HG02943 (cell line): ENCODE data around the gene RET.
A peak's percentile ranks its signal among the peaks of the same experiment; 100 is the strongest.

Source experiments
- ATAC-seq: cut with Tn5 transposase; IDR thresholded peaks from one replicate; pipeline ENCODE4 v1.9.1; 2021; ENCODE audit warnings: mild to moderate bottlenecking, low read depth, moderate library complexity; ENCODE audit not compliant: unreplicated experiment

Gene RET

DNA sequence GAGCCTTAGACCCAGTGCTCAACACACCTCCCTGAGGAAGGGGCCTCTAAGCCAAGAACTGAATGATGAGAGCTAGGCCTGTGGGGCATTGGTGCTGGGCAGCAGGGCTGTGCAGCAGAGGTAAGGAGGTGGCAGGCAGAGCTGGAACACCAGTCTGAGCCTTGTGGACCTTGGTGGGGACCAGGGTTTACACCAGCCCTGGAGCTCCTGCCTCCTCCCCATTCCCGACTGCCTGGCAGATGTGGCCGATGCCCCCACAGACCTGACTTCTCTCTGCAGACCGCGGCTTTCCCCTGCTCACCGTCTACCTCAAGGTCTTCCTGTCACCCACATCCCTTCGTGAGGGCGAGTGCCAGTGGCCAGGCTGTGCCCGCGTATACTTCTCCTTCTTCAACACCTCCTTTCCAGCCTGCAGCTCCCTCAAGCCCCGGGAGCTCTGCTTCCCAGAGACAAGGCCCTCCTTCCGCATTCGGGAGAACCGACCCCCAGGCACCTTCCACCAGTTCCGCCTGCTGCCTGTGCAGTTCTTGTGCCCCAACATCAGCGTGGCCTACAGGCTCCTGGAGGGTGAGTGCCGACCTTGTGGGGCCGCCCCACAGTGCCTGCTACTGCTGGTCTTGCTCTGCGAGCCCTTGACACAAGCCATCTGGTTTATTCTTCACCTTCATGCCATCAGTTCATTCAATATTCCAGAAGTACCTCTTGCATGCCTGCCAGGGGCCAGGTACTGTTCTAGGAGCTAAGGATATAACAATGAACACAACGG, 25.4 kb downstream of the RET start:
- no peak for ATAC-seq

DNA sequence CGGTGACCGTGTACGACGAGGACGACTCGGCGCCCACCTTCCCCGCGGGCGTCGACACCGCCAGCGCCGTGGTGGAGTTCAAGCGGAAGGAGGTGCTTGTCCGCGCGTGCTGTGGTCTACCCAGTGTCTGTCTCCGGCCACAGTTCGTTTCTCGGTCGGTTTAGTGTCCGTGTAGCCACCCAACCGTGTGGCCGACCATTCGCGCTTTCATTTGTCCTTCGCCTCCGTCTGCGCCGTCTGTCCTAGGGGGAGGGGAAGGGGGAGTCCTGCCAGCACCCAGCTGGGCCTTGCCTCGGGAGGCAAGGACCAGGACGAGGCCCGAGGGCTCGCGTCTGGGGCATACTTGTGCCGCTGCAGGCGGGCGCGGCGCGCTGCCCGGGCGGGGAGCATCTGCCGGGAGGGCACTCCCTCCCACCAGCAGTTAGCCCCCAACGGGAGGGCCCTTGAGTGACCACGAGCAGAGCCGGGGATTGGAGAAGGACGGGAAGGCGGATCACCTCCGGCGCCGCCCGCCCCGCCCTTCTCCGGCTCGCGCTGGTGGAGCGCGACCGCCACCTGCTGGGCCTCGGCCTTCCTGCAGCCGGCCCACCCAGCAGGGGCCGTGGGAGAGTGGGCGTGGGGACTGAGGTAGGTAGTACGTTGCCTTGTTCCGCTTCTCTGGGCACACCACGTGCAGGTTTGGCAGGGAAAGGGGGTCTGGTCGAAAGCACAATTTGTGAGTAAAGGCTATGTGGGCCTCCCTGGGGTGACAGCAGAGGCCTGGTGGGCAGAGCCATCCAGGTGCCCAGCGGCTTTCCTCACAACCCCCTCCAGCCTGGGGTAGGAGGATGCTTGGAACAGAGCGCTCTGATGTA, 28.5 kb downstream of the RET start:
- peak; percentile 72 for ATAC-seq

GRCh38 chr10:43105956-43106229, 29.0 kb downstream of the RET start:
- ATAC-seq = no peak

DNA sequence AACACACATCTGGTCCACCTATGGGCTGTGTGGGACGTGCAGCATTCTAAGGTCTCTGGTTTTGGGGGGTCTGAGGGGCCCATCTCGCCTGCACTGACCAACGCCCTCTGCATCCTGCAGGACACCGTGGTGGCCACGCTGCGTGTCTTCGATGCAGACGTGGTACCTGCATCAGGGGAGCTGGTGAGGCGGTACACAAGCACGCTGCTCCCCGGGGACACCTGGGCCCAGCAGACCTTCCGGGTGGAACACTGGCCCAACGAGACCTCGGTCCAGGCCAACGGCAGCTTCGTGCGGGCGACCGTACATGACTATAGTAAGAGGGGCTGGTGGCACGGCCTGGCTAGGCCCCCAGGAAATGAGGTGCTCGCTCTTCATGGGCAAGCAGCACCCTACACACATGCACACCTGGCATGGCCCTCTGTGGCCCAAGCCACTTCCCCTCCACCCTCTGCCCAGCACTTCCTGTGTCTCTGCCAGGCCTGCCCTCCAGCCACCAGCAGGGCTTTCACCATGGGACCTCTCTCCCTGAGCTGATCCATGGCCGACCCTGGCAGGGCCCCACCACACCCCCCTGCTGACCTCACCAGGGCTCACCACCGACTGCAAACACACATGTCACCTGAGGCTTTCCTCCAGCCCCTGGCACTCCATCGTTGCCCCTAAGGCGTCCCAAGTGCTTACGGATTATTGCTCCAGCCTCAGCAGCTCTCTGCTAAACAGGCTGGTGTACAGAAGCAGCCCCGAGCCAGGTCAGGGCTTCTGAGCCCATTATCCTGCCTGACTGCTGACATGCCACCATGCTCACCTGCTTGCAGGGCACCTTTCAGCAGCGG, 29.6 kb downstream of the RET start:
- no peak for ATAC-seq

DNA sequence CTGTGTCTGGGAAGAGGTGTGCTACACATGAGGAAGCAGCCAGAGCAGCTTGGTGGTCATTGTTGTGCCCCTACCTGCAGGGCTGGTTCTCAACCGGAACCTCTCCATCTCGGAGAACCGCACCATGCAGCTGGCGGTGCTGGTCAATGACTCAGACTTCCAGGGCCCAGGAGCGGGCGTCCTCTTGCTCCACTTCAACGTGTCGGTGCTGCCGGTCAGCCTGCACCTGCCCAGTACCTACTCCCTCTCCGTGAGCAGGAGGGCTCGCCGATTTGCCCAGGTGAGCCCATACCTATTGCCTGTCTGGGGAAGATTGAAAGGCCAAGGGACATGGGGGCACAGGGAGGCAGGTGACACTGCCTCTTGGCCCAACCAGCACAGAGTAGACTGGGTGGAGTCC, 32.1 kb downstream of the RET start:
- no peak for ATAC-seq

GRCh38 chr10:43109671-43110249, 32.9 kb downstream of the RET start:
- no peak for ATAC-seq

DNA sequence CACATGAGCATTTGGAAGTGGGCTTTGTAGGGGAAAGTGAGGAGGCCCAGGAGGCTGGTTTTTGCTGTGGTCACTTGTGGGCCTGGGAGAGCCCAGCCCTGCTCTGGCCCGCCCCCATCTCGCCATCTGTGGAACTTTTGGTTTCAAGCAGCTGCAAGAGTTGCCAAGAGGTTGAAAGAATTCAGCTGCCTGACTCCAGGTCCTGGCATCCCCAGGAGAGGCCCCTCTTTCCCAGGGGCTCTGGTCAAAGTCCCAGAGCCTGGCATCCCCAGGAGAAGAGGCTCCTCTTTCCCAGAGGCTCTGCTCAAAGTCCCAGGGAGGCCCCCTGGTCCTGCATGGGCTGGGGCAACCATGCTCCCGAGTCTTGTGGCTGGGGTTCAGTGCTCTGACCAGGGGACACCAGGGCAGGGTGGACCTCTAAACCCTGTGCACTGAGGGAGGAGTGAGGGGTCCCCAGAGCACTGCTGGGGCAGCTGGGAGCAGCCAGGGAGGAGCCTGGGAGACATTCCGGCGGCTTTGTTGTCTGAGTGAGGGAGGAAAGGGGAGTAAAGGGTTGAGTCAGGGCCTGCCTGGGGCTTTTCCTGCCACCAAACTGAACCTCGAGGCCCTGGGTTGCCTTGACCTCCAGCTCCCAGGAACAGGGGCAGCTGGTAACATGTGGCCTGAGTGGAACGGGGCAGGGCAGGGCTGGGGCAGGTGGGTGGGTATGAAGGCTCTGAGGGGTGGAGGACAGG, 33.6 kb downstream of the RET start:
- ATAC-seq = peak; percentile 49

- ATAC-seq = no peak
Observed at GRCh38 chr10:43111101-43111500, 34.2 kb downstream of the RET start.

DNA sequence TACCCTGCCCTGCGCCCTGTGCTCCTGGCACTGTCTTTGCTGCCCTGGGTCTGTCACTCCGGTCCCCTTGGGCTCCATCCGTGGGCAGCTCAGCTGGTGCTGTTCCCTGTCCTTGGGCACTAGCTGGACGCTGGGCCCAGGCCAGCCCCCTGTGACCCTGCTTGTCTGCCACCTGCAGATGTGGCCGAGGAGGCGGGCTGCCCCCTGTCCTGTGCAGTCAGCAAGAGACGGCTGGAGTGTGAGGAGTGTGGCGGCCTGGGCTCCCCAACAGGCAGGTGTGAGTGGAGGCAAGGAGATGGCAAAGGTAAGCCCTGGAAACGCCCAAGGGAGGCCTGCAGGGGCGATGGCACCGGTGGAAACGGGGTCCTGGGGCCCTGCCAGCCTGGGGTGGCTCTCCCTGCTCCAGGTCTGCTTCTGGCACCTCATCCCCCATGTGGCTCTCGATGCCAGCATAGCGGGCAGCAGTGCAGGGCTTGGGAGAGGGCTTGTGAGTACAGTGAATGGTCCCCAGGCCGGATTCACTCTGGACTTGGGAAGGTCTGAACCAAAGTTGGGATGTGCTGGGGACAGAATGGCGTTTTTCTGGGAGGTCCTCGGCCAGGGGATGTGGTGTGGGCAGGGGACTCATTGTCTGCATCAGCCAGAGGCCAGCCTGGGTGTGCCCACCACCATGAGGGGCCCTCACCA, 35.2 kb downstream of the RET start:
- ATAC-seq = no peak

- ATAC-seq = no peak
Observed at GRCh38 chr10:43112608-43112961, 35.7 kb downstream of the RET start.

- no peak for ATAC-seq
Observed at GRCh38 chr10:43113201-43114087, 36.6 kb downstream of the RET start.

DNA sequence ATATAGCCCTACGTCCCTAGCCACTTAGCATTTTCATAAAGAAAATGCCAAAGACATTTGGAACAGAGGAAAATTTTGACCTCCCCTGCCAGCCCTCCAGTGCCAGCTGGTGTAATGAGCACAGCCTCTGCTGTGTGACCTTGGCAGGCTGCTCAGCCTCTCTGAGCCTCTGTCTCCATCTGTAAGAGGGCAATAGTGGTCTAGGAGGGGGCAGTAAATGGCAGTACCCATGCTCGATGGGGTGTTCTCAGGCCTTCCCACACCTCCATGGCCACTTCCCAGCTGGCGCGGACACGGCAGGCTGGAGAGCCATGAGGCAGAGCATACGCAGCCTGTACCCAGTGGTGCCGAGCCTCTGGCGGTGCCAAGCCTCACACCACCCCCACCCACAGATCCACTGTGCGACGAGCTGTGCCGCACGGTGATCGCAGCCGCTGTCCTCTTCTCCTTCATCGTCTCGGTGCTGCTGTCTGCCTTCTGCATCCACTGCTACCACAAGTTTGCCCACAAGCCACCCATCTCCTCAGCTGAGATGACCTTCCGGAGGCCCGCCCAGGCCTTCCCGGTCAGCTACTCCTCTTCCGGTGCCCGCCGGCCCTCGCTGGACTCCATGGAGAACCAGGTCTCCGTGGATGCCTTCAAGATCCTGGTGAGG, 37.3 kb downstream of the RET start:
- no peak for ATAC-seq

DNA sequence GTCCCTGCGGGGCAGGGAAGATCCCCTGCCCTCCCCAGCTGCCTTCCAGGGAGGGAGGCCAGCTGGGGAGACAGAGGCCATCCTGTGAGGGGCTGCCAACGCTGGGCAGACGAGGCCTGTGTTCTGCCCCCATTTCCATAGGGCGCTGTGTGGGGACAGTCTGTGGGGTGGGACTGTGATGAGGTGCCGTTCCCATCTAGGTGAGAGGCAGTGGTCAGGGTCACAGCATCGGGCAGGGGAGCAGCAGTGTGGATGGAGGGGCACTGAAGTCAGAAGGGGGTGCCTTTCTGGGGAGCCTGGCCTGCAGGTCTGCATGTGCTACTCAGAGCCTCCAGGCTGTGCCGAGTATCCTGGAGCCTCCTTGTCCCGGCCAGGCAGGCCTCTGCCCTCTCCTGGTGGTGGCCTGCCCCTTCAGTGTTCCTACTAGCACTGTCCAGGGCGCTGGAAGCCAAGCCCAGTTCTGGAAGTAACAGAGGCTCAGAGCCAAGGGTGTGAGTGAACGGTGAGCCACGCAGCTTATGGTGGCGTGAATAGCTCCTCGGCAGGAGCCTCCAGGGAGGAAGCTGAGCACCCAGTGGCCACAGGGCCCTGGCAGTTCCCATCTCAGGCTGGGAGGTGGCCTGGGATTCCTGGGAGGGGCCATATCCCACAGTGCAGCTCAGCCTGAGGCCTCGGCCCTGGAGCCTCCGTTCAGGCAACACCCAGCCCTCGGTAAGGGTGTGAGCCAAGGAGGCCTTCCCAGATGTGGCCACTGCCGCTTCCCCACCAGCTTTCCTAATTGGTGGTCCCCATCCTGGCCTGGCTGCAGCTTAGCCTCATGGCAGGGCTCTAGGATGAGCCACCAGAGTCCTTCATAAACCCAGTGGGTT, 38.1 kb downstream of the RET start:
- ATAC-seq = no peak

DNA sequence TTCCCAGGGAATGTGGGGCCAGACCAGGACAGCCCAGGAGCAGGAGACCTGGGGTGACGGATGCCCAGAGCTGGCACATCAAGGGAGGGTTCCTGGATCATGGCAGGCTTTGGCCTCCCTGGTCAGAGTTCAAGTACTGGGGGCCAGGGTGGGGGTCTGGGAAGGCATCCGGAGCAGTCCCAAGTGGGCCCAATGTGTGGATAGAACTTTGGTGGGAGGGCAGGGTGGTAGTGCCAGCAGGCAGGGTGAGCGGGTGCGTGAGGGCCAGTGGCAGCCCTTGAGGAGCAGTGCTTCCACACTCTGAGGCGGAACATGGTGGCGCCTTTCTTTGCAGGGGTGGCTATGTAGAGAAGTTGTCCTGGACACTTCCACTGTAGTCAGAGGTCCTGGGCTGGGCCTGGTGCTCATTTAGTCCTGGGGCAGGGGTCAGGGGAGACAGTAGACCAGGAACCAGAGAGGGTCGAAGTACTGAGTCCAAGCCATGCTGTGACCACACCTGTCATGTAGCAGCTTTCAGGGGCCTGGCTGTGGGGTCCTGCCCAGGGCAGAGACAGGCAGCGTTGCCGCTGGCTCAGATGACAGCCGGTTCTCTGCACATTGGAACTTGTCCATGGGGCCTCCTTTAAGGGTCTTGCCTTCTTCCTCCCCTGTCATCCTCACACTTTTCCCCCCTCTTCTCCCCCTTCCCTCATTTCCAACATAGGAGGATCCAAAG, 39.2 kb downstream of the RET start:
- no peak for ATAC-seq

DNA sequence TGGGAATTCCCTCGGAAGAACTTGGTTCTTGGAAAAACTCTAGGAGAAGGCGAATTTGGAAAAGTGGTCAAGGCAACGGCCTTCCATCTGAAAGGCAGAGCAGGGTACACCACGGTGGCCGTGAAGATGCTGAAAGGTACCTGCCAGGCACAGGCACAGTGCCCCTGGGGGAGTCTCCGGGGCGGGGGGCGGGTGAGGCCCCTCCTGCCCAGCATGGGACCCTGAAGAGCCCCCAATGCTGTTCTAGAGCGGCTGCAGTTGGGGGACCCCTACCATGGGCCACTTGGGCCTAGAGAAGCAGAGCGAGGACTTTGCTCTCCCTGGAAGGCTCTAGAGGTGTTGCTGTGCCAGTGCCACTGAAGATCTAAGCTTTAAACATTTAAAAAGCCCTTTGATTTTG, 39.7 kb downstream of the RET start:
- no peak for ATAC-seq

DNA sequence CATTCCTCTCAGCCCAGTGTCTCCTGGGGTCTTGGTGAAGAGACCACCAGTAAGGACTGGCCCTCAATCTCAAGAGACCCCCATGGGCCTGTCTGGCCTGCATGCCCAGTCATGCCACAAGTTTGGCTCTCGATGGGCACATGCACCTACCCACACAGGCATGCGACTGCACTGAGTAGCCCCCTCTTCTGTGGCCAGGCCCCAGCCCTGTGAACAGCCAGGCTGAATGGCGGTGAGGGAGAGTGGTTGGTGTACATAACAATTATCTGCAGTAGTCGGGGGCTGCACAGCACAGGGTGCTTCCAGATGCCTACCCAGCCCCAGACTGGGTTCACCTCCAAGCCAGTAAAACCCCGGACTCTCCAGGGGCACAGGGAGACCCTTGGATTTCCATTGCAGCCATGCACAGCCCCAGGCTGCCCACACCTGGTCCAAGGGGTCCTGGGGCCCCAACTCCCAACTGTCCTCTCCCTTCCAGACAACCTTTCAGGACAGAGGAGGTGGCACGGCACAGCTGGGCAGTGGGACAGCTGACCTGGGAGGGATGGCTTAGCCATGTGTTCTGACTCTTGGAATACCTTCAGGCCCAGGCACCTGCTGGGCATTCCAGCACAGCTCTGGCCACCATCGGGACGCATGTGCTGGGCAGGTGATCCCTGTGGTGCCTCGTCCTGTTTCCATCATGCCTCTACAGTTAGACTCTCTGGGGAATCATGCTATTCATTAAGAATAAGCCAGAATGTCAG, 40.3 kb downstream of the RET start:
- ATAC-seq = no peak
